Hepatocyte (in vitro differentiated cells): Measurements from ENCODE around the gene TMPRSS15. TPM values are rescaled to one million over a fixed set of nuclear protein-coding genes. Genes with fewer than 3 reads are reported as not detected.

Source experiments
- DNase-seq: peaks from one replicate; pipeline ENCODE4 v3.0.0-alpha.2; 2016; ENCODE audit warnings: low spot score
- H2AFZ ChIP-seq: fragments of 200-600 bp; sonication (generic); 2 replicates; pipeline ENCODE4 v1.6.0; 2016; ENCODE audit warnings: antibody characterized with exemption, mild to moderate bottlenecking
- H3K27ac ChIP-seq: fragments of 200-600 bp; sonication (generic); 2 replicates; pipeline ENCODE4 v1.5.1; 2016; ENCODE audit warnings: mild to moderate bottlenecking
- H3K27me3 ChIP-seq: fragments of 200-600 bp; sonication (generic); 2 replicates; pipeline ENCODE4 v1.6.1; 2016
- H3K36me3 ChIP-seq: fragments of 200-600 bp; sonication (generic); replicated peaks from 2 replicates; pipeline ENCODE4 v1.5.1; 2016; ENCODE audit warnings: low read depth; ENCODE audit not compliant: insufficient read depth
- H3K4me1 ChIP-seq: fragments of 200-600 bp; sonication (generic); 2 replicates; pipeline ENCODE4 v1.5.1; 2016; ENCODE audit warnings: mild to moderate bottlenecking, moderate library complexity; ENCODE audit not compliant: insufficient read depth
- H3K4me2 ChIP-seq: fragments of 200-600 bp; sonication (generic); 2 replicates; pipeline ENCODE4 v1.6.0; 2016
- H3K4me3 ChIP-seq: fragments of 200-600 bp; sonication (generic); 2 replicates; pipeline ENCODE4 v1.5.1; 2016; ENCODE audit warnings: mild to moderate bottlenecking
- H3K79me2 ChIP-seq: fragments of 200-600 bp; sonication (generic); 2 replicates; pipeline ENCODE4 v1.6.0; 2017; ENCODE audit warnings: mild to moderate bottlenecking
- H3K9me2 ChIP-seq: fragments of 200-600 bp; sonication (generic); replicated peaks from 2 replicates; pipeline ENCODE4 v1.6.0; 2017; ENCODE audit warnings: mild to moderate bottlenecking; ENCODE audit not compliant: insufficient read depth
- H3K9me3 ChIP-seq: fragments of 200-600 bp; sonication (generic); 2 replicates; pipeline ENCODE4 v1.5.1; 2016; ENCODE audit warnings: low read depth, mild to moderate bottlenecking
- H4K20me1 ChIP-seq: fragments of 200-600 bp; sonication (generic); 2 replicates; pipeline ENCODE4 v1.6.0; 2016; ENCODE audit warnings: mild to moderate bottlenecking; ENCODE audit not compliant: insufficient read depth, poor library complexity, severe bottlenecking
- EZH2 ChIP-seq: fragments of 200-600 bp; sonication (generic); IDR thresholded peaks from 2 replicates; pipeline ENCODE4 v1.6.1; 2016; ENCODE audit warnings: antibody characterized with exemption, mild to moderate bottlenecking, borderline replicate concordance
- EZH2phosphoT487 ChIP-seq: fragments of 200-600 bp; sonication (generic); IDR thresholded peaks from one replicate; pipeline ENCODE4 v1.6.1; 2018; ENCODE audit warnings: antibody characterized with exemption, mild to moderate bottlenecking, low read depth, moderate library complexity; ENCODE audit not compliant: unreplicated experiment, severe bottlenecking
- WGBS: methylation state at CpG from one replicate; pipeline ENCODE4 v1.1.6; 2016; ENCODE audit warnings: low lambda C conversion rate; ENCODE audit errors: missing lambda C conversion rate; 5-methylcytosine and 5-hydroxymethylcytosine counted together
- polyA plus RNA-seq: library from polyadenylated mRNA; unstranded; fragments of >200 nt; fragmentation: Nextera tagmentation; extraction: Ambion mirVana; gene quantifications from 2 replicates; pipeline ENCODE4 v1.2.1, GENCODE V29; 2016
- total RNA-seq: library from RNA; depleted of rRNA; stranded (reverse); fragments of >200 nt; gene quantifications from 2 replicates; pipeline ENCODE4 v1.2.3, GENCODE V29; 2014
- TF ChIP-seq, protein P1 (sequence below): fragments of 200-600 bp; sonication (generic); IDR thresholded peaks from 2 replicates; pipeline ENCODE4 v1.5.1; 2016; ENCODE audit warnings: antibody characterized with exemption, mild to moderate bottlenecking; ENCODE audit not compliant: poor library complexity

TMPRSS15 gene
- total and polyA plus RNA-seq, 2 experiments from 2014 or later, result 0.07 TPM; not detected in 1

DNA sequence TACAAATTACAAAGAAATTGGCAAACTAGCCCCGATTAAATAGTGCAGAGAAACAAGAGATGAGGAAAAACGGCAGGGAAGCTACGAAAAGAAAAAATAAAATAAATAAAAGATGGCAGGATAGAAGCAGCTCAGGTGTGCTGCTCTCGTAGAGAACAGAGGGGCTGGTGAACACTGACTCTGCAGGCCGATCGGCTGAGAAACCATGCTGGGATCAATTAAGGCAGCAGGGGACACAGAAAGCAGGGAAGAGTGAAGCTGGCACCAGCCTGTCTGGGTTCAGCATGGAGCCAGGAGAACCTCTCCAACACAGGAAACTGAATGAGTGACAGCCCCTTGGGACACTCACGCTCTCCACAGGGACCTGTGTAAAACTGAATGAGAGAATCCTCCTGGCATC, 39.5 kb upstream of the TMPRSS15 start:
- WGBS, result 58% methylated on average over 7 of the region's 7 CpGs
- TF ChIP-seq EZH2 (no peak), EZH2phosphoT487 (no peak)
- TF ChIP-seq, protein P1, sequence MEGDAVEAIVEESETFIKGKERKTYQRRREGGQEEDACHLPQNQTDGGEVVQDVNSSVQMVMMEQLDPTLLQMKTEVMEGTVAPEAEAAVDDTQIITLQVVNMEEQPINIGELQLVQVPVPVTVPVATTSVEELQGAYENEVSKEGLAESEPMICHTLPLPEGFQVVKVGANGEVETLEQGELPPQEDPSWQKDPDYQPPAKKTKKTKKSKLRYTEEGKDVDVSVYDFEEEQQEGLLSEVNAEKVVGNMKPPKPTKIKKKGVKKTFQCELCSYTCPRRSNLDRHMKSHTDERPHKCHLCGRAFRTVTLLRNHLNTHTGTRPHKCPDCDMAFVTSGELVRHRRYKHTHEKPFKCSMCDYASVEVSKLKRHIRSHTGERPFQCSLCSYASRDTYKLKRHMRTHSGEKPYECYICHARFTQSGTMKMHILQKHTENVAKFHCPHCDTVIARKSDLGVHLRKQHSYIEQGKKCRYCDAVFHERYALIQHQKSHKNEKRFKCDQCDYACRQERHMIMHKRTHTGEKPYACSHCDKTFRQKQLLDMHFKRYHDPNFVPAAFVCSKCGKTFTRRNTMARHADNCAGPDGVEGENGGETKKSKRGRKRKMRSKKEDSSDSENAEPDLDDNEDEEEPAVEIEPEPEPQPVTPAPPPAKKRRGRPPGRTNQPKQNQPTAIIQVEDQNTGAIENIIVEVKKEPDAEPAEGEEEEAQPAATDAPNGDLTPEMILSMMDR, result no peak
- H2AFZ ChIP-seq, result no peak overlapping the region

DNA sequence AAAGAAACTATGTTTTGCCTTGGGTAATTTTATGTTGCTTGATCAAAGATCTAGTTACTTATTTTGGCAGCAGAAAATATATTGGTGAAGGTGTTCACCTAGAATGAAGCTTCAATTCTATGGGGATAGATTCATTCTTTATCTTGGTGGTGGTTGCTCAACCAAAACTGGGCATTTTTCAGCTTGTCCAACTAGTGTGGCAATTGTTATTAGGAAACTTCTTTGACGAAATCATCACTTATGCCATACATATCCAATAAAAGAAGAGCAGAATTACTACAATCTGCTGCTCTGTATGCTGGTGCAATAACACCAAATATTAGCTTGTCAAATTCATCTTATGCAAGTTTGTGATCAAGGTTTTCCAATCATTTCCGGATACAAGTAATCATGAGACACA, 26.8 kb upstream of the TMPRSS15 start:
- Histone ChIP-seq H3K27me3 (no peaks in the 10 kb centered on the region), H3K4me2 (no peak overlapping the region), H3K4me1 (no peaks in the 10 kb centered on the region), H3K9me3 (no peaks in the 10 kb centered on the region), H2AFZ (no peak overlapping the region), H3K9me2 (no peaks in the 10 kb centered on the region), H4K20me1 (no peaks in the 10 kb centered on the region), H3K4me3 (no peak overlapping the region), H3K79me2 (no peaks in the 10 kb centered on the region), H3K27ac (no peak overlapping the region), H3K36me3 (no peaks in the 10 kb centered on the region)
- TF ChIP-seq EZH2 (no peak), EZH2phosphoT487 (no peak)
- TF ChIP-seq, protein P1, result no peak
- WGBS, result 93% methylated on average over 2 of the region's 2 CpGs
- no peak for DNase-seq

More for the DNA sequence above, 39.5 kb upstream of the TMPRSS15 start:
- Histone ChIP-seq H3K27me3 (no peaks in the 10 kb centered on the region), H3K4me1 (no peaks in the 10 kb centered on the region), H3K36me3 (no peaks in the 10 kb centered on the region), H3K27ac (no peak overlapping the region), H3K4me3 (no peak overlapping the region), H4K20me1 (no peaks in the 10 kb centered on the region), H3K9me3 (no peaks in the 10 kb centered on the region), H3K79me2 (no peaks in the 10 kb centered on the region), H3K4me2 (no peak overlapping the region), H3K9me2 (peaks cover 5% of the 10 kb centered on the region)
- no peak for DNase-seq

DNA sequence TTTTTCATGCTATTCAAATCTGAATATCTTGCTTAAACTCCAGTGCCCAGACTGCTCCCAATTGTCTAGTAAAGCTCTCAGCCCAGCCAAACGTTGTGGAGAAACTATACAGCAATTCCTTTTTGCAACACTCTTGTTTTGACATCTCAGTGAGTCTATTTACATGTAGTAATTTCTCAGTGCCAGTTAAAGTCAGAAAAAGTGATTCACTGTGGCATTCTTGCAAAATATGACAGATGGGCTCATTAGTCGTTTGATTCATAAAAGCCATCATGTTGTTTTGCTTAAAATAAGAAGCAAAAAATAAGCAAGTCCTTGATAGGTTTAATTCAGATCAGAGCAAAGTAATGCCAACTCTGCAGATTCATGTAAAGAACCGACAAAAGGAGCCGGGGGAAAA, 20.7 kb upstream of the TMPRSS15 start:
- Histone ChIP-seq H3K9me2 (no peaks in the 10 kb centered on the region), H4K20me1 (no peaks in the 10 kb centered on the region), H3K4me3 (no peak overlapping the region), H3K79me2 (no peaks in the 10 kb centered on the region), H3K27me3 (no peaks in the 10 kb centered on the region), H3K4me2 (no peak overlapping the region), H3K9me3 (no peaks in the 10 kb centered on the region), H2AFZ (no peak overlapping the region), H3K4me1 (no peaks in the 10 kb centered on the region), H3K27ac (no peak overlapping the region), H3K36me3 (no peaks in the 10 kb centered on the region)
- no peak for TF ChIP-seq EZH2
- TF ChIP-seq EZH2phosphoT487, result no peak
- WGBS, result 59% methylated on average over 4 of the region's 4 CpGs
- DNase-seq, result no peak

DNA sequence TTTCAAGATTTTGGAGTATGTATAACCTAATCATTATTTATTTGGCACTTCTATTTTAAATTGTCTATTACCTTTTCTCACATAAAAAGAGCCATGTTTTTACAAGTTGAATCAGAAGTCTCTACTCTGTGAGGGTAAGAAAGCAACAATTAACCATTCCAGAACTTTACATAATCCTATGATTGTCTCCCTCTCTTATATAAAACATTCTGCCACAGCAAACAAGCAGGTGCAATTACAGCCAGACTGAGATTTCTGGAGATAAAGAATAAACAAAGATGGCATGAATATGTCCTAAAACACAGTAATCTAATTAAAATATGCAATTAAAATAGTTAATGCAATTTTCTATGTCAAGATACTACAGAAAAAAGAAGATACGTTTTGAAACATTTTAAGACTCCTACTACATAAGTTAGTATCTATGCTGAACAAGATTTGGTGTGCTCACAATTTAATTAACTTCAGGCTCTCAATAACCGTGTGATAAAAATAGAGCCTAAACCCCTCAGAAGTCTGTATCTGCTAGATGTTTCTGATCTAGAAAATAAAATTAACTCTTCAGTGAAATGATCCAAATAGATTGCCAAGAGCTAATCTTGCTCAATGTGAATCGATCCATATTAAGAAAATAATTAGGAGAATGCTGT, 13.7 kb upstream of the TMPRSS15 start:
- Histone ChIP-seq H2AFZ (no peak overlapping the region), H3K4me3 (no peak overlapping the region), H3K9me3 (no peaks in the 10 kb centered on the region), H3K9me2 (no peaks in the 10 kb centered on the region), H3K4me2 (no peak overlapping the region), H3K36me3 (no peaks in the 10 kb centered on the region), H3K27ac (no peak overlapping the region), H3K27me3 (no peaks in the 10 kb centered on the region), H4K20me1 (no peaks in the 10 kb centered on the region), H3K4me1 (no peaks in the 10 kb centered on the region), H3K79me2 (no peaks in the 10 kb centered on the region)
- WGBS, result 57% methylated on average over 3 of the region's 3 CpGs
- TF ChIP-seq, protein P1, result no peak
- TF ChIP-seq EZH2phosphoT487 (no peak), EZH2 (no peak)
- DNase-seq, result no peak
